ENCODE results near the gene FBXL16.

DNA sequence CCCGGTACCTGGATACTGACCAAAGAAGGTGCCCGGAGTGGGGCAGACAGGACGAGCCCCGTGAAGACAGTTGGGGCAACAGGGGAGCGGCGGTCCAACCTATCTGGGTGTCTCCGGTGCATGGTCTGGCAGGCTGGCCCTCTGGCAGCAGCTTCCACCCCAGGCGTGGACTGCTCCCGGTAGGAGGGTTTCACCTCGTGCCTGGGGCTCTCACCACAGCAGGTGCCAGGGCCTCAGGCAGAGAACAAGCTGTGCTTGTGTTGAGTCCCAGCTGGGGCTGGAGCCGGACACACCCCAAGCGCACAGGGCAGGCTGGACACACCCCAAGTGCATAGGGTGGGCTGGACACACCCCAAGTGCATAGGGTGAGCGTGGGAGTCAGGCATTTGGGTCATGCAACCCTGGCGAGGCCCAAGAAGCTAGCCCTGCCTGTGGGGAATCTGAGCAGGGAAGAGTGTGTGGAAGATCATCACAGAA, 1.5 kb upstream of the FBXL16 start:
- TF ChIP-seq, protein P1, sequence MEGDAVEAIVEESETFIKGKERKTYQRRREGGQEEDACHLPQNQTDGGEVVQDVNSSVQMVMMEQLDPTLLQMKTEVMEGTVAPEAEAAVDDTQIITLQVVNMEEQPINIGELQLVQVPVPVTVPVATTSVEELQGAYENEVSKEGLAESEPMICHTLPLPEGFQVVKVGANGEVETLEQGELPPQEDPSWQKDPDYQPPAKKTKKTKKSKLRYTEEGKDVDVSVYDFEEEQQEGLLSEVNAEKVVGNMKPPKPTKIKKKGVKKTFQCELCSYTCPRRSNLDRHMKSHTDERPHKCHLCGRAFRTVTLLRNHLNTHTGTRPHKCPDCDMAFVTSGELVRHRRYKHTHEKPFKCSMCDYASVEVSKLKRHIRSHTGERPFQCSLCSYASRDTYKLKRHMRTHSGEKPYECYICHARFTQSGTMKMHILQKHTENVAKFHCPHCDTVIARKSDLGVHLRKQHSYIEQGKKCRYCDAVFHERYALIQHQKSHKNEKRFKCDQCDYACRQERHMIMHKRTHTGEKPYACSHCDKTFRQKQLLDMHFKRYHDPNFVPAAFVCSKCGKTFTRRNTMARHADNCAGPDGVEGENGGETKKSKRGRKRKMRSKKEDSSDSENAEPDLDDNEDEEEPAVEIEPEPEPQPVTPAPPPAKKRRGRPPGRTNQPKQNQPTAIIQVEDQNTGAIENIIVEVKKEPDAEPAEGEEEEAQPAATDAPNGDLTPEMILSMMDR (IDR thresholded peaks at IDR 0.05), result no peak
- TF ChIP-seq POLR2A (IDR thresholded peaks at IDR 0.05), result no peak
